AG04449 (cell line): ENCODE data around the gene THADA.

Experiments used
- CTCF ChIA-PET: fragments of 350-600 bp; formaldehyde crosslinking; extraction: SDS; loops from one replicate; lab custom pipeline; 2021; ENCODE audit warnings: antibody characterized with exemption; lab: Yijun Ruan, JAX
- POLR2A ChIA-PET: fragments of 400-600, 350-600 bp; formaldehyde crosslinking; extraction: SDS; loops from one replicate; lab custom pipeline; 2020; ENCODE audit warnings: antibody characterized with exemption, inconsistent platforms; lab: Yijun Ruan, JAX
- DNase-seq: peaks from one replicate; pipeline ENCODE4 v3.0.0-alpha.2; 2010; ENCODE audit warnings: low read depth, low spot score
- H3K4me3 ChIP-seq: 2 replicates; pipeline ENCODE4 v1.5.1; 2011; ENCODE audit warnings: low read depth, mild to moderate bottlenecking, control low read depth, low read length
- CTCF ChIP-seq: IDR thresholded peaks from one replicate; pipeline ENCODE4 v1.5.1; 2011; ENCODE audit warnings: mild to moderate bottlenecking, moderate library complexity, low read length, control low read depth, inconsistent platforms; ENCODE audit not compliant: insufficient read depth; ENCODE audit errors: missing control alignments

The THADA gene

DNA sequence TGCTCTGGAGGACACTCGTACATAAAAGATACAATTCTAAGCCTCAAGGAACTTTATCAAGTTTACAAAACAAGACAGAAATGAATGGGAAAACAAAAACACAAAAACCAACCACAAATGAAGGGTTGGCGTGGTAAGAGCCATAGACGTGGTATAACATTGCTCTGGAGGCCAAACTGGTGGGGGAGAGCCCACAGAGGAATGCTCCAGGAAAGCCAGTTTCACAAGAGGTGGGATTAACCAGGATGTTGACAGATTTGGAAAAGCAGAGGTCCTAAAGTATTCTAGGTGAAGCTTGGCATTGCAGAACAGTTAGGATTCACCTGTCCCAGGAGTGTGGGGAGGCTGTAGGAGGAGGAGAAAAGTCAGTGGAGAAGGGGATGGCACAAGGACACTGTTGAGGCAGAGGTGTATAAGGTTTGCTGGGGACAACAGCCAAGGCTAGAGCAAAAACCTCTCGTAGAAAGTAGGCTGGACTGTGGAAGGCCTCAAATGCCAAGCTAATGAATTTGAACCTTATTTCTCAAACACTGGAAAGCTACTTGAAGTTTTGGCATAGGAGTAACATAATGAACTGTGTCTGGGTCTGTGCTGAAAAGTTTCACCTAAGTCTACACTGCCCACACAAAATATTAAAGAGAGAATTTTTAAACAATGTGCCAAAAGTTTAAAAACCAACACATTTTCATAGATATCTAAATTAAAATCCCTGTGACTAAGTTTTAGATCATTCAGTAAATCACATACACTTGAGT, 135.1 kb downstream of the THADA start:
- ChIA-PET CTCF (interaction anchor here (0.7 to 1.4 kb wide), 4 partner anchors 23 to 631 kb away, joined by 3 to 8 read pairs (median 4); no protein-coding TSS in a partner anchor), POLR2A (no interaction called here)
- no peak overlapping the region for H3K4me3 ChIP-seq
- TF ChIP-seq CTCF = no peak
- no peak for DNase-seq

DNA sequence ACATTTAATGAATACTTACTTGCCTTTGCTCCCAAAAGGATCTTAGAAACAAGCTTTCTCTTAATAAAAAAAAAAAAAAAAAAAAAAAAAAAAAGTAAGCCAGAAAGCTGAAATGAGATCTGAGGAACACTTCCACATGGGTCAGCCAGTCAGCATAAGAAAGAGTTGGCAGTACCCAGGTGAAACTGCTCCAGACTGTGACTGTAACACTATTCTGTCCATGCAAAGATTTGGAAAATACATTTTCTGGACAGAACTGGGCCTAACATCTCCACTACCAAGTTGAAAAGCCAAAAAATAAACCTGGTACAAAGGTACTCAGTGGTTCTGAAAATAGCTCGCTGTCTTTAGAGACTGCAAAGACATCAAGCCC, 135.7 kb downstream of the THADA start:
- no peak for TF ChIP-seq CTCF
- ChIA-PET CTCF (interaction anchor here (1.2 kb wide), 1 partner anchor 631 kb away, joined by 4 read pairs; no protein-coding TSS in a partner anchor), POLR2A (no interaction called here)
- no peak overlapping the region for H3K4me3 ChIP-seq
- DNase-seq = no peak

- DNase-seq = no peak
These were observed 136.2 kb downstream of the THADA start for GRCh38 chr2:43459446-43460173.

GRCh38 chr2:43458014-43458628, 137.7 kb downstream of the THADA start:
- CTCF ChIA-PET = no interaction called here
- peak; percentile 49 for DNase-seq
- POLR2A ChIA-PET = no interaction called here
- H3K4me3 ChIP-seq = no peak overlapping the region
- no peak for TF ChIP-seq CTCF

More at GRCh38 chr2:43459446-43460173, 136.2 kb downstream of the THADA start:
- CTCF ChIA-PET = interaction anchor here (0.9 kb wide), 1 partner anchor 25 kb away, joined by 3 read pairs; no protein-coding TSS in a partner anchor
- POLR2A ChIA-PET = no interaction called here
- no peak for TF ChIP-seq CTCF
- H3K4me3 ChIP-seq = no peak overlapping the region

DNA sequence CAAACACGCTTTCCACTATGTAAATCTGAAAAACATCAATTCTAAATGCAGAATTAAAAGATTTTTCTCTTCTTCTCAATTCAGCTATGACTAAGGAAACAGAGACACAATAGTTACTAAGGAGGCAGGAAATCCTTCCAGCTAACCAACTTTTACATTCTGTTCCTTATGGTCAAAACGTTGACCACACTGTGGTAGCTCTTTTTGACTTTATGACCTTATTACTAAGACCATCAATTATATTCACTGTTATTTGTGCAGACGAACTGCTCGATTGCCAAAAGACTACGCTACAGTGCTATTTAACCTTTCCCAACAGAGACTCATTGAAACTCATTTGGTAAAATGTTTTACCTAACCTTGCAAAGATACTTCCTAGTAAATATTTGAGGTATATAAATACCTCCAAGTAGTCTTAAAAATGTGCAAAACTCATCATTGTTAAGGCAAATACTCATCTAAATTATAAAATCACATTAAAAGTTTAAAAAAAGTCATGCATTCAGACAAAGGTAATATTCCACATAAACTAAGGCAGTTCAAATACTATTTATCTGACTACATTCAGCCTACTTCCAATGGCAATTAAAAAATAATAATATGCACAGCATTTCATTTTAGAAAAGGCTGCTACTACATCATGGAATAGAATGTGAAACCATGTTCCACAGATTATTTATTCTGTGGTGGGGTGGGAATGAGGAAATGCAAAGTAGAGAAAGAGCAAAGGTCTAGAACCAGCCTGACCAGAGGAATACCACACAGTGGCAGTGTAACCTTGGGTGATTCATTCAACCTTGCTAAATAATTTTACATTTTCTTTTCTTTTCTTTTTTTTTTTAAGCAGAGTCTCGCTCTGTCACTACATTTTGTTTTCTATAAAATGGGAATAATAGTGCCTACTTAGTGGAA, 139.9 kb downstream of the THADA start:
- no peak overlapping the region for H3K4me3 ChIP-seq
- POLR2A ChIA-PET = interaction anchor here (1.0 kb wide), 1 partner anchor 17 kb away, joined by 3 read pairs; no protein-coding TSS in a partner anchor
- CTCF ChIA-PET = interaction anchor here (0.9 kb wide), 1 partner anchor 29 kb away, joined by 4 read pairs; no protein-coding TSS in a partner anchor
- DNase-seq = no peak
- TF ChIP-seq CTCF = no peak
